Stimulated activated memory B cell treated with anti-CD40 and anti-IgM and Interleukin-4, amounts not matched to agents 10 μg/mL and 1 μg/mL and 100 μg/mL, for 72 hours (primary cell): ENCODE data around the gene PDRG1.
"Not testable (repeated sequence)": the region's sequence is repeated elsewhere in the genome, so short reads cannot be mapped to it uniquely, and the experiment has no call there.

ENCODE experiments used
- ATAC-seq: fragments of 150-1000 bp; cut with Tn5 transposase; 2 replicates; pipeline ENCODE4 v1.10.0; 2021
- H3K27ac Mint-ChIP-seq: one replicate; pipeline ENCODE4 v1.8.0; 2022; ENCODE audit warnings: mild to moderate bottlenecking, mixed read lengths
- H3K27me3 Mint-ChIP-seq: one replicate; pipeline ENCODE4 v1.8.0; 2022; ENCODE audit warnings: mixed read lengths
- H3K36me3 Mint-ChIP-seq: one replicate; pipeline ENCODE4 v1.8.0; 2022; ENCODE audit warnings: mixed read lengths
- H3K4me1 Mint-ChIP-seq: one replicate; pipeline ENCODE4 v1.8.0; 2022; ENCODE audit warnings: mixed read lengths
- H3K4me3 Mint-ChIP-seq: one replicate; pipeline ENCODE4 v1.8.0; 2022; ENCODE audit warnings: mild to moderate bottlenecking, moderate library complexity, mixed read lengths
- H3K9me3 Mint-ChIP-seq: one replicate; pipeline ENCODE4 v1.8.0; 2022; ENCODE audit warnings: mixed read lengths

Gene PDRG1

DNA sequence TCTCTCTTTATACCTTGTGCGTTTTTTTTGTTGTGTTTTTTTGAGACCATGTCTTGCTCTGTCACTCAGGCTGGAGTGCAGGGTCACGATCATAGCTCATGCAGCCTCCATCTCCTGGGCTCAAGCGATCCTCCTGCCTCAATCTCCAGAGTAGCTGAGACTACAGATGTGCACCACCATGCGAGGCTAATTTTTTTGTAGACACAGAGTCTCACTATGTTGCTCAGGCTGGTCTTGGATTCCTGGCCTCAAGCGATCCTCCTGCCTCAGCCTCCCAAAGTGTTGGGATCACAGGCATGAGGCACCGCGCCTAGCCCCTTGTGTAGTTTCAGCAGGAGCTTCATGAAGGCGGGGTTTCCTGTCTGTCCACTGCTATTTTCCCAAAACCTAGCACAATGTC is 27.3 kb downstream of the PDRG1 start:
- H3K27ac Mint-ChIP-seq, result peak overlapping the region; percentile 79
- peaks cover 5% of the 10 kb centered on the region for H3K36me3 Mint-ChIP-seq
- peaks cover 26% of the 10 kb centered on the region for H3K4me1 Mint-ChIP-seq
- peak overlapping the region; percentile 32 for H3K4me3 Mint-ChIP-seq
- no peak for ATAC-seq
- no peaks in the 10 kb centered on the region for H3K9me3 Mint-ChIP-seq
- peaks cover 18% of the 10 kb centered on the region for H3K27me3 Mint-ChIP-seq

DNA sequence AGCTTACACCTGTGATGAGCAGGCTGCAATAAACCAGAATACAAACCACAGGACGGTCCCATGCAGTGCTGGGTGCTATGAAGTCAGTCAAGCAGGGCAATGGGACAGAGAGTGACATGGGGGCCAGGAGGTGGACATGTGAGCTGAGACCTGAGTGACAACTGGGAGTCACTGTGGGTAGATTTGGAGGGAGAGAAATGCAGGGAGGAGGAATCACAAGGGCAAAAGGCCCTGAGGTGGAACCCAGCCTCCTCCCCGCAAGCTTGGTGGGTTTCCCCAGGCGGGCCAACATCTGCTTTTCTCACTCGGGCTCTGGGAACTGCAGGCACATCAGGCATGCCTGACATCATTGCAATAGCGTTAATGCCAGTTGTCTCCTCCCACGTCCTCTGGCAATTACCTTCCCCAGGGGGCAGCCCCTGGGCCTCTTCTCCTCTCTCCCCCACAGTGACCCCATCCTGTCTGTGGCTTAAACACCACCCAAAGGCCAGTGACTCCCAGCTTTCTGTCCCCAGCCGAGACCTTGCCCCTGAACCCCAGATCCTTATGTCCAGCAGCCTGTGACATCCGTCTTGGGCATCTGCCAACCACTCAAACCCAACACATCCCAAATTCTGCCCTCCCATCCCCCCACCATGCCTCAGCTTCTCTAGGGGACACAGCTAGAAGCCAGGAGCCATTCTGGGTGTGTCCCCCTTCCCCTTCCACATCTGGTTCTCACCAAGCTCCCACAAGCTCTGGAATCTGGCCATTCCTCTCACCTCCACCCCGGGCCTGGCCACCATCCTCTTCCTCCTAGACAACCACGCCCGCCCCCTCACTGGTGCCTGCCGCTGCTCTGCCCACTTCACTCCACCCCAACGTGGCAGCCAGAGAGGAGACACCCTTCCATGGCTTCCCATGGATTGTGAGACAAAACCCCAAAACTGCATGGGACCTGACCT is 28.2 kb downstream of the PDRG1 start:
- peaks cover 18% of the 10 kb centered on the region for H3K27me3 Mint-ChIP-seq
- ATAC-seq, result peak; percentile 94
- H3K4me3 Mint-ChIP-seq, result peak overlapping the region; percentile 53
- peak overlapping the region; percentile 79 for H3K27ac Mint-ChIP-seq
- peaks cover 30% of the 10 kb centered on the region for H3K4me1 Mint-ChIP-seq
- H3K9me3 Mint-ChIP-seq, result no peaks in the 10 kb centered on the region
- peaks cover 5% of the 10 kb centered on the region for H3K36me3 Mint-ChIP-seq

DNA sequence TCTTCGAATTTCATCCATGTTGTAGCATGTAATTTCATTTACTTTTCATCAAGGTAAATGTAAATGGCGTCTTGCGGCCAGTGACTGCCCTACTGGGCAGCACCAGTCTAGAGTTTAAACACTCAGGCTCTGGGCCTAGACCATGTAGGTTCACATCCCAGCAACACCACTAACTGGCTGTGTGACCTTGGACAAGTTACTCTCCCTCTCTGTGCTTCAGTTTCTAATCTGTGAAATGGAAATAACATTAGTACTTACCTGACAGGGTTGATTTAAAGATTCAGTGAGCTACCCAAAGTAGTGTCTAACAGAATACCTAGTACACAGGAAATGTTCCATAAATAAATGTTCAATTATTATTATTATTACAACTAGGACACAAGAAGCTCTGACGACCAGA is 29.3 kb downstream of the PDRG1 start:
- Mint-ChIP-seq H3K9me3 (no peaks in the 10 kb centered on the region), H3K27me3 (peaks cover 18% of the 10 kb centered on the region)

DNA sequence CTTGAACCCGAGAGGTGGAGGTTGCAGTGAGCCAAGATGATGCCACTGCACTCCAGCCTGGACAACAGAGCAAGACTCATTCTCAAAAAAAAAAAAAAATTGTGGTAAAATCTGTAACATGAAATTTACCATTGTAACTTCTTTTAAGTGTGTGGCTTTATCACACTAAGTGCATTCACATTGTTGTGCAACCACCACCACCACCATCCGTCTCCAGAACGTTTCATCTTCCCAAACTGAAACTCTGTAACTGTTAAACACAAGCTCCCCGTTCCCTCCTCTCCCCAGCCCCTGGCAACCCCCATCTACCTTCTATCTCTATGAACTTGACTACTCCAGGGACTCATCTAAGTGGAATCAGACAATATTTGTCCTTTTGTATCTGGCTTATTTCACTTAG is 29.7 kb downstream of the PDRG1 start:
- Mint-ChIP-seq H3K36me3 (peaks cover 5% of the 10 kb centered on the region), H3K27me3 (peaks cover 18% of the 10 kb centered on the region), H3K4me1 (peaks cover 42% of the 10 kb centered on the region), H3K27ac (no peak overlapping the region), H3K4me3 (no peak overlapping the region), H3K9me3 (no peaks in the 10 kb centered on the region)
- ATAC-seq, result no peak

More for the DNA sequence above, 29.3 kb downstream of the PDRG1 start:
- H3K27ac Mint-ChIP-seq, result no peak overlapping the region
- H3K4me3 Mint-ChIP-seq, result no peak overlapping the region
- H3K36me3 Mint-ChIP-seq, result peaks cover 5% of the 10 kb centered on the region
- peaks cover 41% of the 10 kb centered on the region for H3K4me1 Mint-ChIP-seq
- ATAC-seq, result no peak

DNA sequence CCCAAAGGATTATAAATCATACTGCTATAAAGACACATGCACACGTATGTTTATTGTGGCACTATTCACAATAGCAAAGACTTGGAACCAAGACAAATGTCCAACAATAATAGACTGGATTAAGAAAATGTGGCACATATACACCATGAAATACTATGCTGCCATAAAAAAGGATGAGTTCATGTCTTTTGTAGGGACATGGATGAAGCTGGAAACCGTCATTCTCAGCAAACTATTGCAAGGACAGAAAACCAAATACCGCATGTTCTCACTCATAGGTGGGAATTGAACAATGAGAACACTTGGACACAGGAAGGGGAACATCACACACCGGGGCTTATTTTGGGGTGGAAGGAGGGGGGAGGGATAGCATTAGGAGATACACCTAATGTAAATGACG is 30.4 kb downstream of the PDRG1 start:
- H3K27me3 Mint-ChIP-seq, result peaks cover 18% of the 10 kb centered on the region
- ATAC-seq, result not testable (repeated sequence)

DNA sequence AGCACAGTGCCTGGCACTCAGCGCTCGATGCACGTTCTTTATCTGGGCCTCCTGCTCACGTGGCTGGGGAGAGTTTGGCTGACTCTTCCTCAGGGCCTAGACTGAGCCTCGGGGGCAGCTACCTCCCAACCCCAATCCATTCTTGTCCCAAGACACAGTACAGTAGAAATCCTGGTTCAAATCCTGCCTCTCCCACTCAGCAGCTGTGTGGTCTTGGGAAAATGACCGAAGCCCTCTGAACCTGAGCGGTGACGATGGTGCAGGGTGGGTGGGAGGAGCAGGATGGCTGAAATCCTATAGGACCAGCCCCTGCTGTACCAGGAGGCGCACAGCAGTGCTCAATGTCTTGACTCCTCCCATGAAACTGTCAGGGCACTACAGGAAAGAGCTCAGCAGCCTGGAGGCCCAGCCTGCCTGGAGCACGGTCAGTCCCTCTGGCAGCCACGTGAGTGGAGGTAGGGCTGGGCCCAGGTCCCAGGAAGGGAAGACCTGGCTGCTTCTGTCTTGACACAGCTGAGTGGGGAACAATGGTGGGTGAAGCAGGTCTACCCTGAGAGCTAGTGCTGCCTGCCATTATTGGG is 31.5 kb downstream of the PDRG1 start:
- ATAC-seq, result no peak
- H3K27me3 Mint-ChIP-seq, result peaks cover 18% of the 10 kb centered on the region

More for the DNA sequence above, 30.4 kb downstream of the PDRG1 start:
- not testable (repeated sequence) for H3K9me3 Mint-ChIP-seq, H3K36me3 Mint-ChIP-seq, H3K27ac Mint-ChIP-seq, H3K4me3 Mint-ChIP-seq
- H3K4me1 Mint-ChIP-seq, result peaks cover 42% of the 10 kb centered on the region

DNA sequence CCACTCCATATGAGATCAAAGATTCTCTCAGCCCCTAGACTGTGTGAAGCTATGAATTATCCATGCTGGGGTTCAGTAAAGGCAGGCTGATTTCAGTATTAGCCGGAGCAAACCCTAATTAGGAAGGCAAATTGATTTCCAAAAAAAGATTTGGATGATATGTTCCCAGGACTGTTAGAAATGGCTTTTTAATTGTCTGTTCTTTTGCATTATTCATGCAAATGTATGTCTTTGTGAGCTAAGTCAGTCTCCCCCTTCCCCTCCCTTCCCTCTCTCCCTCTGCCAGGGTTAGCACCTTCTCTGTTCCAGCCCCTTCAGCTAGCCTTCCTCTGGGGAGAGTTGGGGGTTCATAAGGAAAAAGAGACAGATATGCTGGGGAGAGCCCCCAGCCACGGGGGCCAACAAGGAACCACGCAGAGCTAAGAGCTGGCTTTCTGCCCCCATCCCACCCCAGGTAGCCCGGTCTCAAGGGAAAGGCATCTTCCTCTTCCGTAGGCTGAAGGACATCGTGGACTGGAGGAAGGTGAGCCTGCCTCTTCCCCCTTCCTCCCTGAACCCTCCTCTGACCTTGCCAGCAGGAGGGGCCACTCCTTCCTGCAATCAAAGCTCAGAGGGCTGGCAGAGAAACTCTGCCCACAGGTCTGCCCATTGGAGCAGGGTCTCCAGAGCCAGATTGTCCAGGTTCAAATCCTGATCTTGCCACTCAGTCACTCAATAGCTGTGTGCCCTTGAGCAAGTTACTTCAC is 32.3 kb downstream of the PDRG1 start:
- Mint-ChIP-seq H3K27me3 (peaks cover 15% of the 10 kb centered on the region), H3K9me3 (no peaks in the 10 kb centered on the region), H3K27ac (no peak overlapping the region), H3K4me1 (peaks cover 39% of the 10 kb centered on the region), H3K36me3 (peaks cover 5% of the 10 kb centered on the region), H3K4me3 (no peak overlapping the region)
- ATAC-seq, result no peak

More for the DNA sequence above, 31.5 kb downstream of the PDRG1 start:
- Mint-ChIP-seq H3K27ac (no peak overlapping the region), H3K4me1 (peaks cover 42% of the 10 kb centered on the region), H3K9me3 (no peaks in the 10 kb centered on the region), H3K36me3 (peaks cover 5% of the 10 kb centered on the region), H3K4me3 (no peak overlapping the region)

DNA sequence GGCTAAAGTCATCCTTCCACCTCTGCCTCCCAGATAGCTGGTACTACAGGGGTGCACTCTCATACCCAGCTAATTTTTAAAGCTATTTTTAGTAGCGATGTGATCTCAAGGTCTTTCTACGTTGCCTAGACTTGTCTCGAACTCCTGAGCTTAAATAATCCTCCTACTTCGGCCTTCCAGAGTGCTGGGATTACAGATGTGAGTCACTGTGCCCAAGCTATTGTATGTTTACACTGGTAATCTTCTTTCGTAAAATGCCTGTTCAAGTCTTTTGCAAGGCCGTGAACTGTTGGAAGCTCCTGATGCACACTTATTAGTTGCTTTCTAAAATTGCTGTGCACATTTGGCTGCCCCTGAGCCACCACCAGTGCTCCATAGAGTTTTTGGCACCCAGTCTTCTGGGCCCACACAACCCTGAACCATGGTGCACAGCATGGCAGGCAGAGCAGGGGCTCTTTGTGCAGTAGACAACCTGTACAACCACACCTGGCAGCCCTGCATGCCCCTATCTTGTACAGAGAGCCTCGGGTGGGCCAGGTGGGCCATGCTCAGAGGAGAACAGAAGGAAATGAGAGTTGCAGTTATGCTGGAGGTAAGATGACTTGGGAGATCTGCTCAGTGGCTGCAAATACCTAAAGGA is 33.3 kb downstream of the PDRG1 start:
- H3K4me1 Mint-ChIP-seq, result peaks cover 29% of the 10 kb centered on the region
- no peak for ATAC-seq
- peak overlapping the region; percentile 55 for H3K27ac Mint-ChIP-seq
- no peaks in the 10 kb centered on the region for H3K9me3 Mint-ChIP-seq
- H3K36me3 Mint-ChIP-seq, result peaks cover 5% of the 10 kb centered on the region
- H3K27me3 Mint-ChIP-seq, result peaks cover 5% of the 10 kb centered on the region
- H3K4me3 Mint-ChIP-seq, result no peak overlapping the region

DNA sequence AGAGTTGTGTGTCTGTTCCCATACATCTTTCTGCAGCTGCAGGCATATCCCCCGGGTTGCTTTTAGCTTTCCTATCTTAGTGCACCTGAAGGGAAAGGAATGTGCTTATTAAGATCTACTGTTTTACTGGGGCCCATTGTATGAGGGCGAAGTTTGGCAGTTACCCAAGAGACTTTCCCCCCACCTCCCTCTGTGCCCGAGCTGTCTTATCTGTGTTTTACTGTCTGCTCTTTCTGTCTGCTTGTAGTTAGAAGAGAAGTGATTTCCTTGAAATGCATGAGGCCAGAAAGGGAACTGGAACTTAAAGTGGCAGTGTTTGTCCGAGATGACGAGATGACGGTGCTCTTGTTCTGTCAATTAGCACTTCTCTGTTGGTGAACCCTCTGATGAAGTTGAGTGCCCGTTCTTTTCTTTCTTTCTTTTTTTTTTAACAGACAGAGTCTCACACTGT is 33.9 kb downstream of the PDRG1 start:
- peaks cover 23% of the 10 kb centered on the region for H3K4me1 Mint-ChIP-seq
- H3K36me3 Mint-ChIP-seq, H3K27me3 Mint-ChIP-seq, H3K9me3 Mint-ChIP-seq: not testable (repeated sequence)
- H3K4me3 Mint-ChIP-seq, result peak overlapping the region; percentile 30
- peak overlapping the region; percentile 55 for H3K27ac Mint-ChIP-seq
- ATAC-seq, result peak; percentile 74

DNA sequence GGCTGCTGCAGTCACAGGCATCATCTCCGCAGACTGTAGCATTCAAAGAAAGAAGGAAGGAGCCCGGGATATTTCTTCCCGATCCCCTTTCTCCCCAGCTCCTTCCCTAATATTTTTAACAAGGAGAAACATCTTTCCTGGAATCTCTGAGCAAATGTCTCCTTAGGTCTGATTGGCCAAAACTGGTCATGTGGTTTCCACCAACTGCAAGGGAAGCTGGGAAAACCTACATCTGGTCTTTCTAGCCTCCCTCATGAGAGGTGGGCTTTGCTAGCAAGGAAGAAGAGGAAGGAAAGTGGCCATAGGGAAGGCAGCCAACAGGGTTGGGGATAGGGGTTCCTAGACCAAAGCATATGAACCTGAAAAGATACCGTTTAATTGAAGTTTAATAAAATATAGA is 35.1 kb downstream of the PDRG1 start:
- Mint-ChIP-seq H3K36me3 (peaks cover 5% of the 10 kb centered on the region), H3K4me1 (peaks cover 16% of the 10 kb centered on the region), H3K9me3 (no peaks in the 10 kb centered on the region), H3K27ac (no peak overlapping the region), H3K27me3 (no peaks in the 10 kb centered on the region), H3K4me3 (no peak overlapping the region)
- ATAC-seq, result no peak

DNA sequence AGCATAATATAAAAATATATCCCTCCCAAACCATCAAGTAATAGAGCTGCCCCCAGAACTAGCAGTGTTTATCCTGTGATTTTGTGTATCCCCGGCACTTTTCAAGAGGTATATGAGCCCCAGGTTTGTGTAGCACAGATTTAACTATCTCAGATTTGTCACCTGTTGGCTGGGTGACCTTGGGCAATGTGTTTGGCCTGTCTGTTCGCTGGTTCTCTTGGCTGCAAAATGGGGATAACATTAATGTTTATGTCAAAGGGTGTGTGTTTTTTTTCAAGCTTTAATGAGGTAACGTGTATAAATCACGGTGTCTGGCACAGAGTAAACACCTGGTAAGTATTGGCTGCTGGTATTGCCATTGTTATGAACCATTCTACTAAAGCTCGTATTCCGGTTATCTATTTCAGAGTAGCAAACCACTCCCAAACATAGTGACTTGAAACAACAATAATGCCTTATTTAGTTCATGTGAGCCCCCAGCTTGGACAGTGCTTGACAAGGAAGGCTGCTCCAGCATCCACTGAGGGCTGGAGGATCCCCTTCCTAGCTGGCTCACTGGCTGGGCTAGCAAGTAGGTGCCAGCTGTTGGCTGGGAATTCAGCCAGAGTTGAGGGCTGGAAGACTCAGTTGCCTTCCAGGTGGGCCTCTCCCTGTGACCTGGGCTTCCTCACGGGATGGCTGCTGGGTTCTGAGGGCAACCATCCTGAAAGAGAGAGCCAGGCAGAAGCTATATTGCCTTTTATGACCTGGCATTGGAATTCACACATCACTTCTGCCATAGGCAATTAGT is 36.2 kb downstream of the PDRG1 start:
- ATAC-seq, result no peak
- no peaks in the 10 kb centered on the region for H3K9me3 Mint-ChIP-seq
- peaks cover 16% of the 10 kb centered on the region for H3K4me1 Mint-ChIP-seq
- no peak overlapping the region for H3K4me3 Mint-ChIP-seq
- H3K36me3 Mint-ChIP-seq, result peaks cover 2% of the 10 kb centered on the region
- H3K27ac Mint-ChIP-seq, result no peak overlapping the region
- no peaks in the 10 kb centered on the region for H3K27me3 Mint-ChIP-seq

DNA sequence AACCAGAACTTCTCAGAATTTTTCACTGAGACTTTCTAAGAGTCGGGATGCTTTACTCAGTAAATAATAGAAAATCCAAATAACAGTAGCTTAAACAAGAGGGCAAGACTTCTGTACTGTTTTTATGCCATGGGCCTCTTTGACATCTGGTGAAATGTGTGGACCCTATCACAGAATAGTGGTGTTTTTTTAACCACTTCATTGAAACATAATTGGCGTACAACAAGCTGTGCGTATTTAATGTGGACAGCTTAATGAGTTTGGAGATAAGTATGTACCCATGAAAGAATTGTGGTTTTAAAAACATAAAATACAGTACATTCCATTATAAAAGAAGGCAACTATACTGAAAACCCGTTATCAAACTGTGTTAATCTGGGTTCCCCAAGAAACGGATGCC is 37.7 kb downstream of the PDRG1 start:
- Mint-ChIP-seq H3K36me3 (no peaks in the 10 kb centered on the region), H3K9me3 (no peaks in the 10 kb centered on the region), H3K27ac (no peak overlapping the region), H3K27me3 (no peaks in the 10 kb centered on the region), H3K4me1 (peaks cover 16% of the 10 kb centered on the region), H3K4me3 (no peak overlapping the region)
- ATAC-seq, result no peak

DNA sequence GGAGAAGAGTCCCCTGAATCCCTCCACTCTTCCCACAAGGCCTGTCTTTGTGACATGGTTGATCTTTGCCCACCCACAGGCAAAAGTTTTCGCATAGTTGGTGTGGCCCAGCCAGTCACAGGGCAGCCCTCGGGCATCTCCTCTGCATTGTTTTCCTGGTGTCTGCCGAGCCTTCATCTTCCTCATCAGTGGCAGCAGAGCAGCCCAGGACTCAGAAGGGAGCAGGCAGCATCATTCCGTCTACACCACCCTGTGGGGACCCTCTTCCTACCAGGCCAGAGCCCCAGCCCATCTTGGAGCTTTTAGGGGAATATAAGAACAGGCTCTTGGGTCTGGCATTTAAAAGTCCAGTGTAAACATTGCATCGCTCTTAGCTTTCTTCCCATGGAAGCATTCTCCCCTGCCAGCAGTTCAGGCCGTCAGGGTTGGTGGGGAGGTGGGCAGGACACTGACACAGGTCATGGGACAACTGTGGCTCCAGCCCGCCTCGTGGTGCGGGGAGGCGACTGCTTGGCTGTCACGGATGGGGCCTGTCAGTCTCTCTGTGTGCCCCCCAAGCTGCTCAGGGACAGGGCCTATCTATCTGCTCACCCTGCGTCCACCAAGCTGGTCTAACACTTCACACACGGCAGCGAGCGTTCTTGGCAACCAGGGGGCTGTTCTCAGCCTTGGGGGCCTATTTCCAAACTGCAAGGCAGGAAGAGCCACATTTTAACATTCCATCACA is 38.3 kb downstream of the PDRG1 start:
- Mint-ChIP-seq H3K27ac (no peak overlapping the region), H3K4me3 (no peak overlapping the region), H3K9me3 (no peaks in the 10 kb centered on the region), H3K36me3 (no peaks in the 10 kb centered on the region), H3K4me1 (peaks cover 11% of the 10 kb centered on the region), H3K27me3 (no peaks in the 10 kb centered on the region)
- ATAC-seq, result no peak
